Measurements from ENCODE around the gene AADAC. TPM values are rescaled to one million over a fixed set of nuclear protein-coding genes. Genes with fewer than 3 reads are reported as not detected.
"Not testable (repeated sequence)": the region's sequence is repeated elsewhere in the genome, so short reads cannot be mapped to it uniquely, and the experiment has no call there.

The AADAC gene
- total RNA-seq, 2 experiments from 2014 or later: not detected

GRCh38 chr3:151866711-151867410 is 52.9 kb downstream of the AADAC start:
- Mint-ChIP-seq H3K4me3 (no peak overlapping the region), H3K27me3 (ENCODE audit: low read depth) (no peaks in the 10 kb centered on the region), H3K36me3 (ENCODE audit: low read depth) (no peaks in the 10 kb centered on the region), H3K4me1 (ENCODE audit: low read depth) (peaks cover 6% of the 10 kb centered on the region), H3K9me3 (ENCODE audit: insufficient read depth) (no peaks in the 10 kb centered on the region), H3K27ac (no peak overlapping the region)
- ATAC-seq: no peak
- no peak for DNase-seq
- POLR2A ChIA-PET: no interaction called here
- CTCF ChIA-PET: interaction anchor here (0.8 kb wide), 1 partner anchor 22 kb away, joined by 3 read pairs; no protein-coding TSS in a partner anchor

GRCh38 chr3:151867666-151868065 is 53.8 kb downstream of the AADAC start:
- no peak overlapping the region for H3K27ac Mint-ChIP-seq
- H3K36me3 Mint-ChIP-seq (ENCODE audit: low read depth): no peaks in the 10 kb centered on the region
- DNase-seq (no peak), ATAC-seq (no peak)
- H3K27me3 Mint-ChIP-seq (ENCODE audit: low read depth): no peaks in the 10 kb centered on the region
- ChIA-PET POLR2A (no interaction called here), CTCF (interaction anchor here (0.9 kb wide), 1 partner anchor 711 kb away, joined by 3 read pairs; no protein-coding TSS in a partner anchor)
- H3K4me1 Mint-ChIP-seq (ENCODE audit: low read depth): peaks cover 11% of the 10 kb centered on the region
- H3K4me3 Mint-ChIP-seq: no peak overlapping the region
- H3K9me3 Mint-ChIP-seq (ENCODE audit: insufficient read depth): no peaks in the 10 kb centered on the region

- Mint-ChIP-seq H3K36me3 (ENCODE audit: low read depth) (no peaks in the 10 kb centered on the region), H3K27me3 (ENCODE audit: low read depth) (no peaks in the 10 kb centered on the region), H3K4me1 (ENCODE audit: low read depth) (peaks cover 13% of the 10 kb centered on the region), H3K9me3 (ENCODE audit: insufficient read depth) (no peaks in the 10 kb centered on the region), H3K4me3 (no peak overlapping the region), H3K27ac (no peak overlapping the region)
- ChIA-PET CTCF (no interaction called here), POLR2A (no interaction called here)
- DNase-seq (no peak), ATAC-seq (no peak)
These were observed 55.3 kb downstream of the AADAC start for GRCh38 chr3:151869181-151869580.

GRCh38 chr3:151871639-151872468 is 57.9 kb downstream of the AADAC start:
- H3K27me3 Mint-ChIP-seq (ENCODE audit: low read depth): no peaks in the 10 kb centered on the region
- ATAC-seq (peak; percentile 51), DNase-seq (no peak)
- peak overlapping the region; percentile 46 for H3K27ac Mint-ChIP-seq
- no peak overlapping the region for H3K4me3 Mint-ChIP-seq
- ChIA-PET CTCF (no interaction called here), POLR2A (no interaction called here)
- peaks cover 17% of the 10 kb centered on the region for H3K4me1 Mint-ChIP-seq (ENCODE audit: low read depth)
- no peaks in the 10 kb centered on the region for H3K9me3 Mint-ChIP-seq (ENCODE audit: insufficient read depth)
- H3K36me3 Mint-ChIP-seq (ENCODE audit: low read depth): no peaks in the 10 kb centered on the region

- CTCF ChIA-PET: no interaction called here
These were observed 59.5 kb downstream of the AADAC start, which contains the start of gene SUCNR1 for GRCh38 chr3:151873398-151873797. SUCNR1 (plus strand) TSS chr3:151873643; CDS start chr3:151879893, 6,250 bp downstream.

GRCh38 chr3:151874079-151874478 is 60.2 kb downstream of the AADAC start:
- H3K4me3 Mint-ChIP-seq; DNase-seq; H3K9me3 Mint-ChIP-seq (ENCODE audit: insufficient read depth); H3K36me3 Mint-ChIP-seq (ENCODE audit: low read depth); H3K27ac Mint-ChIP-seq; CTCF ChIA-PET; ATAC-seq; POLR2A ChIA-PET; H3K27me3 Mint-ChIP-seq (ENCODE audit: low read depth): not testable (repeated sequence)
- peaks cover 17% of the 10 kb centered on the region for H3K4me1 Mint-ChIP-seq (ENCODE audit: low read depth)

More at GRCh38 chr3:151873398-151873797, 59.5 kb downstream of the AADAC start, which contains the start of gene SUCNR1:
- Mint-ChIP-seq H3K4me3 (no peak within 1 kb of the TSS), H3K36me3 (ENCODE audit: low read depth) (no peaks in the 10 kb centered on the region), H3K4me1 (ENCODE audit: low read depth) (peaks cover 17% of the 10 kb centered on the region), H3K9me3 (ENCODE audit: insufficient read depth) (no peaks in the 10 kb centered on the region), H3K27me3 (ENCODE audit: low read depth) (no peaks in the 10 kb centered on the region), H3K27ac (no peak within 1 kb of the TSS)
- ATAC-seq: no peak
- POLR2A ChIA-PET: no interaction called here
- DNase-seq: no peak

GRCh38 chr3:151875759-151876158 is 61.8 kb downstream of the AADAC start:
- peaks cover 27% of the 10 kb centered on the region for H3K4me1 Mint-ChIP-seq (ENCODE audit: low read depth)
- POLR2A ChIA-PET: no interaction called here
- no peak overlapping the region for H3K27ac Mint-ChIP-seq
- no peaks in the 10 kb centered on the region for H3K27me3 Mint-ChIP-seq (ENCODE audit: low read depth)
- peak; percentile 39 for ATAC-seq
- no peak overlapping the region for H3K4me3 Mint-ChIP-seq
- DNase-seq: no peak
- no peaks in the 10 kb centered on the region for H3K9me3 Mint-ChIP-seq (ENCODE audit: insufficient read depth)
- H3K36me3 Mint-ChIP-seq (ENCODE audit: low read depth): no peaks in the 10 kb centered on the region
- CTCF ChIA-PET: interaction anchor here (0.9 to 1.4 kb wide), 4 partner anchors 9 to 39 kb away, joined by 3 to 6 read pairs (median 4); no protein-coding TSS in a partner anchor

GRCh38 chr3:151877269-151877668 is 63.4 kb downstream of the AADAC start:
- no peak overlapping the region for H3K27ac Mint-ChIP-seq
- DNase-seq: no peak
- CTCF ChIA-PET: interaction anchor here (1.1 to 1.3 kb wide), 2 partner anchors 13 to 38 kb away, joined by 3 to 4 read pairs; no protein-coding TSS in a partner anchor
- H3K4me3 Mint-ChIP-seq: no peak overlapping the region
- H3K9me3 Mint-ChIP-seq (ENCODE audit: insufficient read depth): no peaks in the 10 kb centered on the region
- POLR2A ChIA-PET: no interaction called here
- H3K36me3 Mint-ChIP-seq (ENCODE audit: low read depth): no peaks in the 10 kb centered on the region
- H3K4me1 Mint-ChIP-seq (ENCODE audit: low read depth): peaks cover 18% of the 10 kb centered on the region
- no peaks in the 10 kb centered on the region for H3K27me3 Mint-ChIP-seq (ENCODE audit: low read depth)
- ATAC-seq: no peak

Other genes starting within 250 kb of the AADAC start
- not detected for gene AADACL2, start 80.2 kb upstream of the AADAC start, total RNA-seq
- gene SUCNR1, start 59.5 kb downstream of the AADAC start, total RNA-seq: not detected